Esophagus (tissue), 2 donors: ENCODE data around the gene CSTPP1. TPM values are rescaled to one million over a fixed set of nuclear protein-coding genes. Genes with fewer than 3 reads are reported as not detected.

Source experiments
- H3K27ac ChIP-seq, 2 donors: one replicate each; pipeline ENCODE4 v1.5.1; 2013; ENCODE audit warnings: low read depth in 2 of 2, mild to moderate bottlenecking in 2 of 2, inconsistent platforms in 1 of 2, low read length in 1 of 2, moderate library complexity in 1 of 2
- H3K27me3 ChIP-seq, 2 donors: one replicate each; pipeline ENCODE4 v1.6.1; 2013; ENCODE audit warnings: low read length in 2 of 2, control low read depth in 1 of 2, mild to moderate bottlenecking in 1 of 2; ENCODE audit not compliant: insufficient read depth in 2 of 2, control insufficient read depth in 1 of 2
- H3K36me3 ChIP-seq, 2 donors: one replicate each; pipeline ENCODE4 v1.6.1; 2013; ENCODE audit warnings: low read length in 1 of 2; ENCODE audit not compliant: control insufficient read depth in 2 of 2, insufficient read depth in 2 of 2
- H3K4me1 ChIP-seq, 2 donors: one replicate each; pipeline ENCODE4 v1.6.1; 2013; ENCODE audit warnings: low read length in 1 of 2; ENCODE audit not compliant: control insufficient read depth in 2 of 2, insufficient read depth in 2 of 2
- H3K4me3 ChIP-seq, 2 donors: one replicate each; pipeline ENCODE4 v1.5.1; 2013; ENCODE audit warnings: low read length in 2 of 2, mild to moderate bottlenecking in 2 of 2, low read depth in 1 of 2, moderate library complexity in 1 of 2
- H3K9me3 ChIP-seq, 2 donors: one replicate each; pipeline ENCODE4 v1.6.1; 2013; ENCODE audit warnings: mild to moderate bottlenecking in 2 of 2, low read depth in 1 of 2, low read length in 1 of 2, moderate library complexity in 1 of 2; ENCODE audit not compliant: control insufficient read depth in 2 of 2, insufficient read depth in 1 of 2
- WGBS, 2 donors: extraction: QIAGEN DNeasy Blood & Tissue Kit; methylation state at CpG; one replicate each; pipeline ENCODE4 v1.1.7; 2013; 5-methylcytosine and 5-hydroxymethylcytosine counted together
- polyA plus RNA-seq, 2 donors: library from polyadenylated mRNA; stranded (reverse); fragments of 200-250 nt; gene quantifications; one replicate each; pipeline ENCODE4 v1.2.3, GENCODE V29; 2013
- donor health status: healthy with polysubstance abuse.
- donor health status: Bipolar disorder and iron deficiency.

CSTPP1 gene
- polyA plus RNA-seq, 2 donors = 8.3 to 13.0 TPM

DNA sequence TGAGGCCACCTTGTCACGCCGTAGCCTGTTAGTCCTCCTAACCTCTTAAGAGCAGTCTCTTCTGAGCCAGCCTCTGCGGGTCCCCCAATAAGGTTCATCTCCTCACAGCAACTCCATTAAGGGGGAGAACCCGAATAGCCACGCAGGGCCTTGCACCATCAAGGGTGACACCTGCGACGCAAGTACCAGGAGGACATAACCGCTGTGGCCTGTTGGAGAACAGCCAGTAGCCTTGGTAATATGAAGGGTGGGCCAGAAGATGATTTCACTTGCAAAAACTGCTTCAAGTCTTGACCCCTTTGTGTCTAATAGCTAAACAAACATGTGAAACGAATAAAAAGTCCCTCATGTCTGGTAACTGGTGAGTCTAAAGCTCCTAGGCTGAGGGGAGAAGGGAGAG, 225.3 kb downstream of the CSTPP1 start:
- Histone ChIP-seq H3K36me3 (peaks cover 23 to 39% of the 10 kb centered on the region in 2 donors), H3K27me3 (no peaks in the 10 kb centered on the region), H3K4me1 (peaks cover 4 to 6% of the 10 kb centered on the region in 2 donors), H3K9me3 (no peaks in the 10 kb centered on the region), H3K4me3 (no peak overlapping the region), H3K27ac (no peak overlapping the region)
- WGBS, 2 donors = 57 to 61% methylated on average over 9 of the region's 9 CpGs

GRCh38 chr11:47162426-47162825, 225.9 kb downstream of the CSTPP1 start:
- WGBS, 2 donors = 47 to 60% methylated on average over 5 of the region's 5 CpGs
- peaks cover 2 to 4% of the 10 kb centered on the region in 2 donors for H3K4me1 ChIP-seq

DNA sequence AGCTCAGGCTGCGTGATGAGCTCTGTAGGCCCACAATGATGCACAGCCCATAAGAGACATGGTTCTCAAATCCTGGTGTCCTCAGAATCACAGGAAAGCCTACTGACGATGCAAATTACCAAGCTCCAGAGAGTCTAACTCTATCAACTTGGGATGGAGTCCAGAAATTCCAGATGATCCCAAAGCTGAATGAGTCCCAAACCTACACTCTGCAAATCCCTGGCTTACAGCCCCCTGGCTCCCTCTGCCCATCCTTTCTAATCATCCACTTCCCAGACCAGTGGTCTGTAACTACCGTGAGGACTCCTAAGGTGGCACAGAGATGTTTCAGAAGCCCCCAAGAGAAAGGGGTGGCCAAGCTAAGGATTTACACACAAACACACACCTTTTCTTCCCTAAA, 226.6 kb downstream of the CSTPP1 start:
- Histone ChIP-seq H3K4me1 (no peaks in the 10 kb centered on the region), H3K4me3 (no peak overlapping the region), H3K9me3 (no peaks in the 10 kb centered on the region), H3K27me3 (no peaks in the 10 kb centered on the region), H3K36me3 (peaks cover 28 to 50% of the 10 kb centered on the region in 2 donors), H3K27ac (no peak overlapping the region)
- WGBS, 2 donors = 43 to 55% methylated on average over 3 of the region's 3 CpGs

More at GRCh38 chr11:47162426-47162825, 225.9 kb downstream of the CSTPP1 start:
- H3K9me3 ChIP-seq = no peaks in the 10 kb centered on the region
- H3K4me3 ChIP-seq = no peak overlapping the region
- peaks cover 24 to 43% of the 10 kb centered on the region in 2 donors for H3K36me3 ChIP-seq
- H3K27ac ChIP-seq = peak overlapping the region in 1 of 2 donors; percentile 18
- H3K27me3 ChIP-seq = no peaks in the 10 kb centered on the region

- Histone ChIP-seq H3K36me3 (peaks cover 29 to 53% of the 10 kb centered on the region in 2 donors), H3K4me1 (no peaks in the 10 kb centered on the region), H3K27ac (no peak overlapping the region), H3K27me3 (no peaks in the 10 kb centered on the region), H3K9me3 (no peaks in the 10 kb centered on the region), H3K4me3 (no peak overlapping the region)
- WGBS, 2 donors = 84 to 88% methylated on average over 15 of the region's 15 CpGs
Observed at GRCh38 chr11:47163898-47164297, 227.3 kb downstream of the CSTPP1 start.

- no peaks in the 10 kb centered on the region for H3K27me3 ChIP-seq
- peaks cover 29 to 53% of the 10 kb centered on the region in 2 donors for H3K36me3 ChIP-seq
- no peak overlapping the region for H3K4me3 ChIP-seq
- WGBS, 2 donors = 57 to 69% methylated on average over 4 of the region's 4 CpGs
- H3K27ac ChIP-seq = no peak overlapping the region
- H3K4me1 ChIP-seq = no peaks in the 10 kb centered on the region
- no peaks in the 10 kb centered on the region for H3K9me3 ChIP-seq
Observed at GRCh38 chr11:47164321-47164720, 227.8 kb downstream of the CSTPP1 start.

DNA sequence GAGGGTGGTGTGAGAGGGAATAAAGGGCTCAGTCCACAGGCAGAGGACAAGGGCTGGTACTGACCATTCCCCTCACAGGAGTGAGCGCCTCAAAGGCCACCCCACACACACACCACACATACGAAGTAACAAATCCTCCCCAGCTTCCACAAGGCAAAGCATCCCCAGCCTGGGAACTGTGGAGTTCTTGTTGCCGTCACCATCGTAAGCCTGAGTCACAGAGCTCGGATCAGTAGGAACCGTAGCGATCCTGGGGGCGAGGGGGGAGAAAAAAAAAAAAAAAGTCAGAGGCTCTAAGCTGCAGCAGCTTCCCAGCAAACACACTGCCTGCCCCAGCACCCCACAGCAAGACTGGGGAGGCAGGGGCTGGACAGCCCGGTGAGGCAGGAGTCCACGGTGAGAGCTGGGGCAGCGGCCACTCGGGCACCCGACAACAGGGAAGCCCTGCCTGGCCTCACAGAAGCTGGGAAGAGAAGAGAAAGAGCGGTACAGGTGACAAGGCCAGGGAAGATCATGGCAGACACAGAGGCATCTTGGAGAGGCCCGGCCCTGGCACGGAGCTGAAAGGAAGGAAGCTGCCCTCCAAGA, 228.8 kb downstream of the CSTPP1 start:
- Histone ChIP-seq H3K4me1 (no peaks in the 10 kb centered on the region), H3K4me3 (no peak overlapping the region), H3K36me3 (peaks cover 29 to 59% of the 10 kb centered on the region in 2 donors), H3K27me3 (no peaks in the 10 kb centered on the region), H3K27ac (no peak overlapping the region), H3K9me3 (no peaks in the 10 kb centered on the region)
- WGBS, 2 donors = 85 to 86% methylated on average over 16 of the region's 16 CpGs

GRCh38 chr11:47166368-47166767, 229.8 kb downstream of the CSTPP1 start:
- Histone ChIP-seq H3K4me1 (no peaks in the 10 kb centered on the region), H3K27ac (no peak overlapping the region), H3K4me3 (no peak overlapping the region), H3K27me3 (no peaks in the 10 kb centered on the region), H3K9me3 (no peaks in the 10 kb centered on the region), H3K36me3 (peaks cover 29 to 63% of the 10 kb centered on the region in 2 donors)
- 88 to 90% methylated on average over 5 of the region's 5 CpGs for whole genome bisulfite sequencing, 2 donors

DNA sequence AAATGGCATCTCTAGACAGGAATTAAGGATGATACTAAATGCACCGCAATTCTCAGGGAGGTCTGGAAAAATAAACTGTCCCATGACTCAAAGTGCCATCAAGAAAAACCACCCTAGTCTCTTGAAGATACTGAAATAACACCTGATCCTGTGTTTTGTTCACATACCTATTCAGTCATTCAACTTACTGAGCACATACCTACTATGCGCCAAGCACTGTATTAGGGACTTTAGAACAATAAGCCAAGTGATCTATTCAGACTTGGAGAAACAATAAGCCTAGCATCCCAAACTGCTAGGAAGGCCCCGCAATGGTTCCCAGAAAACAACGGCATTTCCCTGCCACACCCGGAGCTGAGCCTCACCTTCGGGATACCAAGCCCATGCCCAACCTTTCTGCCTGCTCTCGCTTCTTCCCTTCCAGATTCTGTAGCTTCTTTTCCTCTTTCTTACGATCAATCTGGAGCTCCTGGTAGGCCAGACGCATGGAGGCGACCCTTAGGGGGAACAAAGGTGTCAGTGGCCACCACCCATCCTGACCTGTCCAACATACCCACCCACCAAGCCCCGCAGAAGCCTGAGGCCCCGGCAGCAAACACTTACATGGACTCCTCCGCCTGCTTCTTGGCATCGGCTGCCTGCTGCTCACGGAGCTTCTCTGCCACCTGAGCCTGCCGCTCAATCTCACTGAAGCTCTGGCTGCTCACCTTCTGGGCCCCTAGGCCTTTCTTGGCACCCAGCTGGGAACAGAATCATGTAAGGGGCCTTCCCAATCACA, 234.7 kb downstream of the CSTPP1 start:
- Histone ChIP-seq H3K36me3 (peaks cover 21 to 43% of the 10 kb centered on the region in 2 donors), H3K4me3 (no peak overlapping the region), H3K9me3 (no peaks in the 10 kb centered on the region), H3K27ac (peak overlapping the region; percentile 75 to 79), H3K27me3 (no peaks in the 10 kb centered on the region), H3K4me1 (peaks cover 9 to 17% of the 10 kb centered on the region in 2 donors)
- 69% methylated on average over 16 of the region's 16 CpGs for WGBS, 2 donors

- peak overlapping the region; percentile 75 to 79 for H3K27ac ChIP-seq
- H3K4me1 ChIP-seq = peaks cover 9 to 17% of the 10 kb centered on the region in 2 donors
Observed at GRCh38 chr11:47171856-47172255, 235.3 kb downstream of the CSTPP1 start.

More at GRCh38 chr11:47171856-47172255, 235.3 kb downstream of the CSTPP1 start:
- no peaks in the 10 kb centered on the region for H3K9me3 ChIP-seq
- H3K27me3 ChIP-seq = no peaks in the 10 kb centered on the region
- no peak overlapping the region for H3K4me3 ChIP-seq
- peaks cover 15 to 37% of the 10 kb centered on the region in 2 donors for H3K36me3 ChIP-seq
- WGBS, 2 donors = 37 to 50% methylated on average over 8 of the region's 8 CpGs
